HL-60/S4 treated with phorbol 12-myristate 13-acetate at 8.2 ng/mL for 4 days and 3 days (cell line): ENCODE data around the gene BOK.
"Not testable (repeated sequence)": the region's sequence is repeated elsewhere in the genome, so short reads cannot be mapped to it uniquely, and the experiment has no call there.

Experiments used
- in situ Hi-C: fragments of 300-500 bp; cut with MboI; formaldehyde crosslinking; loops from 2 replicates; pipeline ENCODE4 v1.15.0; 2022; ENCODE audit warnings: low sequenced_read_pairs

BOK gene

DNA sequence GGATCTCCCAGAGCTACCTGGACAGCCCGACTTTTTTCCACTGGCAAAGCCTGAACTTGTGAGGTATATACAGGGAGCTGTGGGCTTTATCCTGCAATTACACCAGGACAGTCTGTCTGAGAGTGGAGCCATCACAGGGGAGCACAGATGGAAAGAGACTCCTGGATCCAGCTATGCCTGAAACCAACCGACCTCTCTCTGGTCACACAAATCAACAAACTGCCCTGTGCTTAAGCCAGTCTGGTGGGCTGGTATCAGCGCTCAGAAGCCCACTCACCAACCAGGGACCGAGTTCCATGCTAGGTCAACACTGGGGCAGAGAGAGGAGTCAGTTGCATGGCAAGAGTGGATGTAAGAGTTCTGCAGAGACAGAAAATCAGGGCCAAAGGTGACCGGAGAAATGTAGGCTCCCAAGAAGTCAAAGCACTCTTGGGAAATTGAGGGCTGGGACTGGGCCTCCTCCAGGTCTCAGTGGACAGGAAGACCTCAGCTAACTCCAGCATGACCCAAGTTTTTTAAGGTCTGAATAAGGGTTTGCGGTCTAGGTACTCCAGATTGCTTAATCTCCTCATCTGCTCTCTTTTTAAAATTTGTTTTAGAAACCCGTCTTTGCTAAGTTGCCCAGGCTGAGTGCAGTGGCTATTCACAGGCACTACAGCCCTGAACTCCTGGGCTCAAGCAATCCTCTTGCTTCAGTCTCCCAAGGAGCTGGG is 3.8 kb upstream of the BOK start:
- in situ Hi-C loops = no loop called here

DNA sequence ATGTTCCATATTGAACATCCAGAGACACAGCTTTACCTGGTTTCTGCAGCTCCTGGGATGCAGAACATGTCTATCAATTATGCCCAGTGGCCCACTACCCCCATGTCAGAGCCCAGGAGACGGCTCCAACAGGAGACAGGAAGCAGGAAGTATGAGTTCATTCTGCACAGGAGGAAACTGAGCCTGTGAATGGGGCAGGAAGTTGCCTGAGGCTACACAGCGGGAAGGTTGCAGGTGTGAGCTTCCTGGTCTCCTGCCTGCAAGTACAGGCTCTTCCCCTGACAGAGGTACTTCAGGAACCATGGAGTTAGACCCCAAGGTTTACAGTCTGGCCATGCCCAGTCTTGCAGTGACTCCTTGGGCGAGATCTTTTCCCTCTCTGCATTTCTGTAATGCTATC is 2.8 kb upstream of the BOK start:
- in situ Hi-C loops = no loop called here

DNA sequence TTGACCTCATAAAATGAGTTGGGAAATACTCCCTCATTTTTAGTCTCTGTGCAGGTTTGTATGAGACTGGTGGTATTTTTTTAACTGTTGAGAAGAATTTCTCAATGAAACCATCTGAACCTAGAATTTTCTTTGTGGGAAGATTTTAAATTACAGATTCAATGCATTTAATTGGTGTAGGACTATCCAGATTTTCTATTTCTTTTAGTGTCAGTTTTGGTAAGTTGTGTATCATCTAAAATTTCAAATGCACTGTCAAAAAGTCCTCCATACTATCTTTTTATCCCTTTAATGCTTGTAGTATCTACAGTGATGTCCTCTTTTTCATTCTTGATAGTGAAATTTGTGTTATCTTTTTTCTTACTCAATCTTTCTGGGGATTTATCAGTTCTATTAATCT is 1.8 kb upstream of the BOK start:
- in situ Hi-C loops = no loop called here

DNA sequence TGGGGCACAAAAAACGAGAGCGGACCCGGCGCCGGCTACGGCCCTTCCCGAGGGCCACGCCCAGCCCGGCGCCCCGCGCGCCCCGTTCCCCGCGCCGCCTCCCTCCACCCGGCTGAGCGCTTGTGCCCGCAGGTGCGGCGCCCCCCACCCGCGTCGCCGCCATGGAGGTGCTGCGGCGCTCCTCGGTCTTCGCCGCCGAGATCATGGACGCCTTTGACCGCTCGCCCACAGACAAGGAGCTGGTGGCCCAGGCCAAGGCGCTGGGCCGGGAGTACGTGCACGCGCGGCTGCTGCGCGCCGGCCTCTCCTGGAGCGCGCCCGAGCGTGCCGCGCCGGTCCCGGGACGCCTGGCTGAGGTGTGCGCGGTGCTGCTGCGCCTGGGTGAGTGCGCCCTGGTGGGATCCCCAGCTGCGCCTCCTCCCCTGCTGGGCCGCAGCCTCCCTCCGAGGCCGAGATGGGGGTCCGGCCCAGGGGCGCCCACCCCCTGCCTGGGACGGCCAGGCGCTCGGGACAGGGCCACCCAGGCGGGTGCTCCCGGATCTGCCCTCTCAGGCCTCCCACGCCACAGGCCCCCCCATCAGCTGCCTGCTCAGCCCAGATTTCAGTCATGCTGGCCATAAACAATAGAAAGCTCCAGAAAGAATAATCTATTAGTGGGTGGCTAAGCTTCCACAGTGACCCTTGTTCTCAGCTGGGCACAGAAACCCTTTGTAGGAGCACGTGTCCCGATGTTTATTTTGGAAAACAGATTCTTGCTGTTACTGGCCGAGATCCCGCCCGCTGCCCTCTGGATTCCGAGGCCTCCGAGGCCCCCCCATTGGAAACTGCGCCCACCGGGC is 997 bp downstream of the BOK start:
- in situ Hi-C loops = no loop called here

DNA sequence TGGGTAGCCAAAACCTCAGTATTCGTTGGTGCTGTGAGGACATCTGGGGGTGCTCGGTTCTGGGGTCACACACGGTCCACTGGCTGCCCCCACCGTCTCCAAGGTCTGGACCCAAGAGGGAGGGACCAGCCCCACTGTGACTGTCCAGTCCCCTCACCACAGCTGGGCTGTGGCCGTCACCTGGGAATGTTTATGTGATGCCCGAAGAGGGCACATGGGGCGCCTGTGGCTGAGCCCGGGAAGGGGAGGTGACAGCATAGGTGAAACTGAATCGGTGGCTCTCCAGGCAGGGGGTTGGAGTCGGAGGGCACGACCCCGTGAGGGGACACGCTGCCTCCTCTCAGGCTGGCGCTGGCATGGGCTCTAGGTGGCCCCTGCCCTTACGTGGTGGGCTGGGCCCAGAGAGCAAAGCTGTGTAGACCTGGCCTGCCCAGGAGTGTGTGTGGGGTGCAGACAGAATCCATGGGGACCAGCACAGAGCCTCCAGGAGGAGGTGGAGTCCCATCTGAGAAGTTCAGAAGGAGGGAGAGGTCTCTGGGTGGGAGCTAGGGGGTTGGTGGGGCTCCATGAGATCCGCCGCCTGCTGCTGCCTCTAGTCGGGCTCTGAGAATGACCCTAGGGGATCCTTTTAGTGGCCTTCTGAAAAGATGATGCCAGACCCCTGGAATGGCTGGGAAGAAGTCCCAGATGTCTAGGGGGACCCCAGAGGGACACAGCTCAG is 1.8 kb downstream of the BOK start:
- in situ Hi-C loops = no loop called here

DNA sequence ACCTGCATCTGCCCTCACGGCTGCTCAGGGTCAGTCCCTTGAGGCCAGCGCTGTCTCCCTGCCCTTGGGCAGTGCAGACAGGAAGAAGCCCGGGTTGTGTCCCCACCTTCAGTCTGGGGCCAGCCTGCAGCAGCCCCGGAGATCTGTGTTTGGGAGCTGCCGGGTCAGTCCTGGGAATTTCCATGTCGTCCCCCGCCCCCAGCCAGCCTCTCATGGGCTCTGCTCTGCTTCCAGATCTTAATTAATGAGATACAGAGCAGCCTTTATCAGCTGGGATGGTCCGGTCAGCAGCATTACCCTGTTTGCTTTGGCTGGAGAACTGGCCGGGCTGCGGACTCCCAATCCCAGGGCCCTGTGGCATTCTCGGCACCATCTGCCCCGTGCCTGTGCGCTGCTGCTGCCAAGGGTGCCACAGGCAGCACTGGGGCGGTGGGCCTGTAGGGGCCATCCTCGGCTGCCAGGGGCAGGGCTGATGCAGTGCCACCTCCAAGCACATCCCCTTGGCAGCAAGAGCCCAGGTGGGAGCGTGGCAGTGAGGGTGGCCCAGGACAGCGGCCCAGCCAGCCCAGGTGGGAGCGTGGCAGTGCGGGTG is 2.4 kb downstream of the BOK start:
- in situ Hi-C loops = no loop called here

DNA sequence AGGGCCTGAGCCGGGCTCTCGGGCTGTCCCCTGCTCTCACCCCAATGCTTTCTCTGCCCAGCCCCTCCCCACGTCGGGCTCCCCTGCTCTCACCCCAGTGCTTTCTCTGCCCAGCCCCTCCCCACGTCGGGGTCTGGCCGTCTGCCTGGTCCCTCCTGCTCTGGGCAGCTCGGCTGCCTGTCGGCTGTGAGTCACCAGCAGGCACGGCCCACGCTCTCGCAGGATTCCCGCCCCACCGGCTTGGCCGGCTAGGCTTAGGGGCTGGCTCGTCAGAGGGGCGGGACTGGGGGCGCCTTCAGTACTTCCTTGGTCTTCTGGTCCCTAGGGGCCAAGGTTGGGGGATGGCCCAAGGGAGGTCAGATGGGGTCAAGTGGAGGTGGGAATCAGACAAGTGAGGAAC is 3.3 kb downstream of the BOK start:
- in situ Hi-C loops = no loop called here

DNA sequence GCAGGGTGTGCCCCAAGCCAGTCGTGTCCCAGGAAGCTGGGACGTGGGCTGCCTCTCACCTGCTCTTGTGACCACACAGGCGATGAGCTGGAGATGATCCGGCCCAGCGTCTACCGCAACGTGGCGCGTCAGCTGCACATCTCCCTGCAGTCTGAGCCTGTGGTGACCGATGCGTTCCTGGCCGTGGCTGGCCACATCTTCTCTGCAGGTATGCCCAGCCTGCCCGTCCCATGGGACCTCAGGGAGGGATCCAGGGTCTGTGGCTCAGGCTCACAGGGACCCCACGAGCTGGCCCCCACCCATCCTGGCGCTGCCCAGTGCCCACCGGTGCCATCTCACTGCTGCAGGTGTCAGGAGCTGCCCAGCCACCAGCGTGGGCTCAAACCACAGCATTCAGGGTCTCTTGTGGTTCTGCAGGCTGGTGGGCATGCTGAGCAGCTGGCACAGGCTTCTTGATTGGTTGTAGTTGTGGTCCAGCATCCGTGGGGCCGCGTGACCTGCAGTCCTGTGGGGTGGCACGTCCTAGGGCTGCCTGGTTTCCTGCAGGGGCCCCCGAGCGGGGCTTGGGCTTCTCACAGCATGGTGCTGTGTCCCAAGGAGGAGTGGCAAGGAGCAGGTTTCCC is 3.8 kb downstream of the BOK start:
- in situ Hi-C loops = no loop called here

DNA sequence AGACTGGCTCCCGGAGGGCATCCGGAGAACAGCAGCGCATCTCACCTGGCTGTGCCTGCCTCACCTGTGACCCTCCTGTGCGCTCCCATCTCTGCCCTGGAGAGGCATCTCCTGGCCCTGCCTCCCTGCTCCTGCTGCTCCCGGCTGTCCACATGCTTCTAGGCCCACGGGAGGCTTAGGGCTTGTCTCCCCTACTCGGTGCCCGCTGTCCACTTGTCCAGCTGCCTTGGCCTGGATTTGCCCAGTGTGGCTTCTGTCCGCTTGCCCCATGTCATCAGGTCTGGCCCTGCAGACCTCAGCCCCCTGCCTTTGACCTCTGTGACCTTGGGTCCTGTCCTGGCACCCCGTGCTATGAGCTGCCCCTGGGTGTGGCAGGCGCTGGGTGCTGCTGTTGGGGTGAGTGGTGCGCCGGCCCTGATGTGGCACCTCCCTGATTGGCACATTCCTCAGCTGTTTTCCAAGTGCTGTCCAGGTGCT is 4.5 kb downstream of the BOK start:
- in situ Hi-C loops = no loop called here

DNA sequence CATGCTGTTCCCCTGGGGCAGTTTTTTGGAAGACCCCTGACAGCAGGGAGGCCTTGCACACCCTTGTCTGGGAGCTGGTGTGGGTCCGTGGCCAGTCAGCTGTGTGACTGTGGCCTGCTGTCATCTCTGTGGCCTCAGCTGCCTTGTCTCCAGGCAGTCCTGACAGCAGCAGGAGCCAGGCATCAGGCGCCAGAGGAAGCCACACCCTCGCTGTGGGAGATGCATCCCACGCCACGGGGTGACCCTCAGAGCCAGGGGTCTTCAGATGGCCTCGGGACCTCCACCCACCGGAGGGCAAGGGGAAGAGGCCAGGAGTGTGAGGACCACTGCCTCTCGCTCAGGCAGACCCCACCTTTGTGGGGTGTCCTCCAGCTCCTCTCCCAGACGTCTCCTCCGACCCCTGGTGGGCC is 5.0 kb downstream of the BOK start:
- in situ Hi-C loops = no loop called here

DNA sequence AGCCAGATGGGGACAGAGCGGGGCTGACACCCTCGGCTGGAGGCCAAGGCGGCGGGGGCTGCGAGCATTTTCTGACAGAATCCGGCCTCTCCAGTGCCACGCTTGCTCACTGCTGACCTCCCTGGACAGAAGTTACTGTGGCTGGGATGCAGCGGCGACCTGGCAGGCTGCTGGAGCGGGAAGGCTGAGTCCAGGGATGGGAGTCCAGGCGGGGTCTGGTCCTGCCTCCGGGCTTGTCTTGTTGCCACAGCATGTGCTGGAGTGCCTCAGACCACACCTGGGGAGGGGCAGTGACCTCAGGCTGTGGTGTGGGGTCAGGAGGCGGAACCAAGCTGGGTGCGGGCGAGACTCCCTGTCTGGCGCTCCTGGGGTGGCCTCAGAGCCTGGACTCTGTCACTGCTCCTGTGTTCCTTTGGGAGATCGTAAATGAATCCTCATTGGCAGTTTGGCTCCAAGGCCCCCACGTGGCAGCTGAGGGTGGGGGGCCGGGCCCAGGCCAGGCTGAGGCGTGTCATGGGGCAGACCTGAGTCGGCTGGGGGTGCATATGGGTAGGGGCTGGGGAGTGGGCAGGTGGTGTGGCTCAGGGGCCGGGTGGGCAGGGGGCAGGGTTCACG is 5.5 kb downstream of the BOK start:
- in situ Hi-C loops = no loop called here

DNA sequence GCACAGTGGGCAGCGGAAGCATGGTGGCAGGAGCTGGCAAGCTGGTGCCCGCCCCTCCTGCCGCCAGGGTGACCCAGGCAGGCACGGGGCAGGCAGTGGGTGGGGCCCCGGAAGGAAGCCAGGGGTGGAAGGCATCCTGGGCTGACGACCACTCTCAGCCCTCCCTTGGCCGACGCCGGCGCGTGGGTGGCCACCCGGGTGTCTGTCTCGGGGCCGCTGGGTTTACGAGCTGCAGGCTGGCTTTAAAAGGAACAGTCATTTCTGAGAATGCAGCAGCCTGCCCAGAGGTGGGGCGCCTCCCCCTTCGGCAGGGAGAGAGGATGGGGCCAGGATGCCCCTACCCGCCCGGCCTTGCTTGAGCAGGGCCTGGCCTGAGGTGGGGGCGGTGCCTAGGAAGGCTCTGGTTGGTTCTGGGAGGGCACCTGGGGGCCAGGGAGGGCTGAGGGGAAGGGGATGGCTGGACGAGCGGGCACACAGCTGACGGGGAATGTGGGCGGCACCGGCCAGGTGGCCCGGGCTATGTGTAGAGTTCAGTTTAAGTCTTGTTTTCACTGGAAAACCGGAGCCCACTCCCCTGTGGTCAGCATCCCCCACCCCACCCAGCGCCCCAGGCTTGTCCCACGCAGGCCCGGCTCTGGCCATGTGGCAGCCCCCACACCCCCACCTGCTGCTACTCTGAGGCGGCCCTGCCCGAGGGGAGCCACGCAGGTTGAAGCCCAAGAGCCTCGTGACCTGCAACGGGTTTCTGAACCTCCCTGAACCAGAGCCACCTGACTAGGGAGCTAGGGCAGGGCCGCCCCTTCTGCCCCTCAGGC is 6.3 kb downstream of the BOK start:
- in situ Hi-C loops = no loop called here

DNA sequence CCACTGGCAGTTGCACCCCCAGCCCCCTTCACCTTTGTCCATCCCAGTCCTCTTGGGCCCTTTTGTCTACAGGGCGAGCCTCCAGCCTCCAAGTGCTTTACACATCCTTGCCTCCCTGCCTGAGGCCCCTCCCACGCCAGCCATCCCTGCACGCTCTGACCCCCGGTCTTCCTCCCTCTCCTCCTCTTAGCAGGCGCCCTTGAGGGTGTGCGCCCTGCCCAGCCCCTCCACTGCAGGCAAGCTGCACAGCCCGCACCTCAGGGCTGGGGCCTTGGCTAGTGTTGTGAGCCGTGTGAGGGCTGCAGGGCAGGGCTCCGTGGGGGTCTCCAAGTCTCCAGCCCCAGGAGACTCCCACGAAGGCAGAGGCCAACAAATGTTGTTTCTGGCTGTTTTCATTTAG is 6.9 kb downstream of the BOK start:
- in situ Hi-C loops = no loop called here

DNA sequence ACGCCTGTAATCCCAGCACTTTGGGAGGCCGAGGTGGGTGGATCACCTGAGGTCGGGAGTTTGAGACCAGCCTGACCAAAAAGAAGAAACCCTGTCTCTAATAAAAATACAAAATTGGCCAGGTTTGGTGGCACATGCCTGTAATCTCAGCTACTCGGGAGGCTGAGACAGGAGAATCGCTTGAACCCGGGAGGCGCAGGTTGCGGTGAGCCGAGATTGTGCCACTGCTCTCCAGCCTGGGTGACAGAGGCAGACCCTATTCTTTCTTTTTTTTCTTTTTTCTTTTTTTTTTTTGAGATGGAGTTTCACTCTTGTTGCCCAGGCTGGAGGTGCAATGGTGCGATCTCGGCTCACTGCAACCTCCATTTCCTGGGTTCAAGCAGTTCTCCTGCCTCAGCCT is 7.5 kb downstream of the BOK start:
- in situ Hi-C loops = not testable (repeated sequence)

DNA sequence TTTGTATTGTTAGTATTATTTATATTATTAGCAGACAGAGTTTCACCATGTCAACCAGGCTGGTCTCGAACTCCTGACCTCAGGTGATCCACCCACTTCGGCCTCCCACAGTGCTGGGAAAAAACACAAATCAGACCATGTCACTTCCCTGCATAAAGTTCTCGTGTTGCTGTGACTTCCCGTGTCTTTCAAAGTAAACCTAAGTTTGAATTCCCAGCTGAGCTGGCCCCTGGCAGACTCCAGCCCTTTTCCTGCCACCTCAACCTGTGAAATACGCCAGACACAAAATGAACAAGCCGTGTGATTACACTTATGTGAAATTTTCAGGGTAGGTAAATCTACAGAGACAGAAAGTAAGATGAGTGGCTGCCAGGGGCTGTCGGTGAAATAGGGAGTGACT is 7.9 kb downstream of the BOK start:
- in situ Hi-C loops = no loop called here

DNA sequence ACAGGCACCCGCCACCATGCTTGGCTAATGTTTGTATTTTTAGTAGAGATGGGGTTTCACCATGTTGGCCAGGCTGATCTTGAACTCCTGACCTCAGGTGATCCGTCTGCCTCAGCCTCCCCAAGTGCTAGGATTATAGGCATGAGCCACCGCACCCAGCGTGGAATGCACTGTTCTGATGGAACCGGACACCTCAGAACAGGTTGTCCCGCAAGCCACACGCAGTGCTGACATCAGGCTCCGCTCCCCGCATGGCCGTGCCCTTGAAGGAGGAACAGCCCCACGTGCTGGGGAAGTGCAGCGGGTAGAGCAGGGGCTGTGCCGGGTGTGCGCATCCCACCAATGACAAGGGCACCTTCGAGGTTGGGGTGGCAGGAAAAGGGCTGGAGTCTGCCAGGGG is 8.7 kb downstream of the BOK start:
- in situ Hi-C loops = not testable (repeated sequence)

DNA sequence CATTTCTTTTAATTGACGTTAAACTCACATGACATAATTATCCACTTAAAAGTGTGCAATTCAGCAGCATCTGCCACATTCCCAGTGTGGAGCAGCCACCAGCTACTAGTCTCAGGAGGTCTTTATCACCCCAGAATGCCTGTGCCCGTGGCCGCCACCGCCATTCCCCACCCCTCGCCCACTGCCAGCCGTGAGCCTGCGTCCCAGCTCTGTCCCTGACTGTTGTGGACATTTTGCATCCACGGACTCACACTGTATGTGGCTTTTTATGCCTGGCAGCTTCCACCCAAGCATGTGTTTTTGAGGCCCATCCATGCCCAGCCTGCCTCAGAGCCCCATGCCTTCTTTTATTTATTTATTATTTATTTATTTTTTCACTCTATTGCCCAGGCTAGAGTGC is 9.2 kb downstream of the BOK start:
- in situ Hi-C loops = no loop called here

DNA sequence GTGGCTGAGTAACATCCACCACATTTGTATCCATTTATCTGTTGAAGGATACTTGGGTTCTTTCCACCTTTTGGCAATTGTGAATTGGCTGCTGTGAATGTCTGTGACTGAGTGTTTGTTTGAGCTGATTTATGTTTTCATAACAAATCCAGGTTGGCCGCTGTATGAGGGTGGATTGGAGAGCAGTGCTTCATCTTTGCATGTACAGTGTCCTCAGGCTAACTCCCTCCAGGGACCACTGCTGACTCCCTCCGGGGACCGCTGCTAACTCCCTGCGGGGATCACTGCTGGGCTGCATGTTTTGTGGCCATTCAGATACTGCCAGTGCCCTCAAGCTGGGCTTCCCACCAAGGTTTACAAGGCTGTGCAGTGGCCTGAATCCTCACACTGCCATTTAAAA is 10.2 kb downstream of the BOK start:
- in situ Hi-C loops = no loop called here

DNA sequence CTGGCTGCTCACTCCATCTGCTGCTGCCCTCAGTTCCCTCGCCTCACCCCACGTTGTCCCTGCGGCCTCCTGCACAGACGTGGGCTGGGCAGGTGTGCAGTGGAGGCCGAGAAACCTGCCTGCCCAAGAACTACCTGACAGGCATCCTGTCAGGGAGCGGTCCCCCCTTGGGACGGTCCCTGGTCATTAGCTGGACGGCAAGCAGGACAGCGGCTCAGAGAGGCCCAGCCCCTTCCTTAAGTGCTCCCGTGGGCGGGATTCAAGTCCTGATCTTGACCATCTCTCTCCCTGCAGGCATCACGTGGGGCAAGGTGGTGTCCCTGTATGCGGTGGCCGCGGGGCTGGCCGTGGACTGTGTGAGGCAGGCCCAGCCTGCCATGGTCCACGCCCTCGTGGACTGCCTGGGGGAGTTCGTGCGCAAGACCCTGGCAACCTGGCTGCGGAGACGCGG is 11.3 kb downstream of the BOK start:
- in situ Hi-C loops = no loop called here
